ENCODE data around the gene HSPA9.

DNA sequence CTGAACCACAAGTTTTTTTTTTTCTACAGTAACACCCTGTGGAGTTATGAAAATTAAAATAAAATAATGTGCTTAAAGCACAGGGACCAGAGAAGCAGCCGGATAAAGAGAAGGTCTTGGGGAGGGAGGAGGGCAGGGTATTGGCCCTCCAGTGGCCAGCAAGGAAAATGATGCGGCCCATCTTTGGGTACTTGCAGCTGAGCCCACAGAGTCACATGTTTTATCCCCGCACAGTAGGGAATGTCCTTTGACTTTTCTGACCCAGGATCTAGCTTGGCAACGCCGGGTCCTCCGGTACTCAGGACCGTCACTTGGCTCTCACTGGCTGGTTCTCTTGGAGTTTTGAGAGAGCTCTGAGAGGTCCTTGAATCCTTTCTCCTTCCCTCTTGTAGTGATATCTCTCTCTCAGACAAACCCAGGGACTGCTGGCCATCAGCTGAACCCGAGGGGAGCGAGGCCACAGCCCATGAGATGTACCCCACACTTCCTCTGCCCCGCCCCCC lies 35.3 kb upstream of the HSPA9 start:
- TF ChIP-seq POLR2A (IDR thresholded peaks at IDR 0.05; ENCODE audit: low read length) (no peak), RAD21 (conservative IDR thresholded peaks at IDR 0.05 in 1 of 2, IDR thresholded peaks at IDR 0.05 in 1 of 2) (no peak), EP300 (IDR thresholded peaks at IDR 0.05) (no peak), SREBF2 (IDR thresholded peaks at IDR 0.05) (no peak), CBX2 (IDR thresholded peaks at IDR 0.05; ENCODE audit: borderline replicate concordance, low read depth) (no peak), CHD2 (IDR thresholded peaks at IDR 0.05; ENCODE audit: low read length, partially characterized antibody) (no peak)
- TF ChIP-seq, protein P1, sequence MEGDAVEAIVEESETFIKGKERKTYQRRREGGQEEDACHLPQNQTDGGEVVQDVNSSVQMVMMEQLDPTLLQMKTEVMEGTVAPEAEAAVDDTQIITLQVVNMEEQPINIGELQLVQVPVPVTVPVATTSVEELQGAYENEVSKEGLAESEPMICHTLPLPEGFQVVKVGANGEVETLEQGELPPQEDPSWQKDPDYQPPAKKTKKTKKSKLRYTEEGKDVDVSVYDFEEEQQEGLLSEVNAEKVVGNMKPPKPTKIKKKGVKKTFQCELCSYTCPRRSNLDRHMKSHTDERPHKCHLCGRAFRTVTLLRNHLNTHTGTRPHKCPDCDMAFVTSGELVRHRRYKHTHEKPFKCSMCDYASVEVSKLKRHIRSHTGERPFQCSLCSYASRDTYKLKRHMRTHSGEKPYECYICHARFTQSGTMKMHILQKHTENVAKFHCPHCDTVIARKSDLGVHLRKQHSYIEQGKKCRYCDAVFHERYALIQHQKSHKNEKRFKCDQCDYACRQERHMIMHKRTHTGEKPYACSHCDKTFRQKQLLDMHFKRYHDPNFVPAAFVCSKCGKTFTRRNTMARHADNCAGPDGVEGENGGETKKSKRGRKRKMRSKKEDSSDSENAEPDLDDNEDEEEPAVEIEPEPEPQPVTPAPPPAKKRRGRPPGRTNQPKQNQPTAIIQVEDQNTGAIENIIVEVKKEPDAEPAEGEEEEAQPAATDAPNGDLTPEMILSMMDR (IDR thresholded peaks at IDR 0.05), result no peak
- TF ChIP-seq, protein P2, sequence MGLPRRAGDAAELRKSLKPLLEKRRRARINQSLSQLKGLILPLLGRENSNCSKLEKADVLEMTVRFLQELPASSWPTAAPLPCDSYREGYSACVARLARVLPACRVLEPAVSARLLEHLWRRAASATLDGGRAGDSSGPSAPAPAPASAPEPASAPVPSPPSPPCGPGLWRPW (IDR thresholded peaks at IDR 0.05), result no peak
- TF ChIP-seq, protein P3, sequence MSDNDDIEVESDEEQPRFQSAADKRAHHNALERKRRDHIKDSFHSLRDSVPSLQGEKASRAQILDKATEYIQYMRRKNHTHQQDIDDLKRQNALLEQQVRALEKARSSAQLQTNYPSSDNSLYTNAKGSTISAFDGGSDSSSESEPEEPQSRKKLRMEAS (IDR thresholded peaks at IDR 0.05), result no peak
